A204.1 (cell line): ENCODE measurements around the gene OR1J2.
"Not testable (repeated sequence)": the region's sequence is repeated elsewhere in the genome, so short reads cannot be mapped to it uniquely, and the experiment has no call there.

Experiments used
- FAIRE-seq: peaks from 2 replicates; lab custom pipeline; 2012; peaks lifted over from hg19 to GRCh38; lab: Jason Lieb, UNC

OR1J2 gene, protein sequence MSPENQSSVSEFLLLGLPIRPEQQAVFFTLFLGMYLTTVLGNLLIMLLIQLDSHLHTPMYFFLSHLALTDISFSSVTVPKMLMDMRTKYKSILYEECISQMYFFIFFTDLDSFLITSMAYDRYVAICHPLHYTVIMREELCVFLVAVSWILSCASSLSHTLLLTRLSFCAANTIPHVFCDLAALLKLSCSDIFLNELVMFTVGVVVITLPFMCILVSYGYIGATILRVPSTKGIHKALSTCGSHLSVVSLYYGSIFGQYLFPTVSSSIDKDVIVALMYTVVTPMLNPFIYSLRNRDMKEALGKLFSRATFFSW

DNA sequence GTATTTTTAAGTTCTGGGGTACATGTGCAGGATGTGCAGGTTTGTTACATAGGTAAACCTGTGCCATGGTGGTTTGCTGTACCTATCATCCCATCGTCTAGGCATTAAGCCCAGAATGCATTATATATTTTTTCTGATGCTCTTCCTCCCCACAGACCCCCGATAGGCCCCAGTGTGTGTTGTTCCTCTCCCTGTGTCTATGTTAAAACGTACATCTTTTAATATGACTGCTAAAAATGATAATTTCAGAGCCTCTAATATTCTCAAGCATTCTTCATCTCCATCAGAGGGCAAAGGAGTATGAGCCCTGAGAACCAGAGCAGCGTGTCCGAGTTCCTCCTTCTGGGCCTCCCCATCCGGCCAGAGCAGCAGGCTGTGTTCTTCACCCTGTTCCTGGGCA is at the start of gene OR1J2:
TSS of gene OR1J2 (plus strand) at position 301 of the 400 bp plus-strand sequence. CDS start at position 301, 0 bp downstream.
- no peak for FAIRE-seq

DNA sequence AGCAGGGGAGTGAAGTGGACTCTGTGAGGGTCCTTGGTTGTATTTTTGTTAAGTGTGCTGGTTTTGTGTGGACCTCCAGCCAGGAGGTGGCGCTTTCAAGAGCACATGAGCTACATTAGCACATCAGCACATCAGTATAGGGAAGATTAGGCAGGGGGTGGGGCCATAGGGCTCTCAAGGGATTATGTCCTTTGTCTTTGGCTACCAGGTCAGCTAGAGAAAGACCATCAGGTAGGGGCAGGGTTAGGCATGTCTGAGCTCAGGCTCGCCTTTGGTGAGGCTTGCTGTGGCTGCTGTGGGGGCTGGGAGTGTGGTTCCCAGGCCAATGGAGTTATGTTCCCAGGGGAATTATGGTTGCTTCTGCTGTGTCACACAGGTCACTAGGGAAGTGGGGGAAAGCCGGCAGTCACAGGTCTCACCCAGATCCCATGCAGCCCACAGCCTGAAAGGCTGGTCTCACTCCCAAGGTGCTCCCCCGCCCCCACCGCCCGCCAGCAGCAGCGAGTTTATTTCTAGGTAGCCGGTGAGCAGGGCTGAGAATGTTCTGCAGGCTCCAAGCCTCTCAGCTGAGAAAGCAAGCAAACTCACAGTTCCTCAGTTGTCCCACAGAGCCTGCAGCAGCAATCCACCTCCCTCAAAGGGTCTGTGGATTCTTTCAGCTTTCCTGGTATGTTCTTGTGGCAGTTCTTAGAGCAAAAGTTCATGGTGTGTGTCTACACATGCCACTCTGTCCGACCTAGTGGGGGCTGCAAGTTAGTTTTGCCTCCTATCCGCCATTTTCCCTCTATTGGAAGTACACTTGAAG is 46.6 kb upstream of the OR1J2 start:
- FAIRE-seq, result no peak

DNA sequence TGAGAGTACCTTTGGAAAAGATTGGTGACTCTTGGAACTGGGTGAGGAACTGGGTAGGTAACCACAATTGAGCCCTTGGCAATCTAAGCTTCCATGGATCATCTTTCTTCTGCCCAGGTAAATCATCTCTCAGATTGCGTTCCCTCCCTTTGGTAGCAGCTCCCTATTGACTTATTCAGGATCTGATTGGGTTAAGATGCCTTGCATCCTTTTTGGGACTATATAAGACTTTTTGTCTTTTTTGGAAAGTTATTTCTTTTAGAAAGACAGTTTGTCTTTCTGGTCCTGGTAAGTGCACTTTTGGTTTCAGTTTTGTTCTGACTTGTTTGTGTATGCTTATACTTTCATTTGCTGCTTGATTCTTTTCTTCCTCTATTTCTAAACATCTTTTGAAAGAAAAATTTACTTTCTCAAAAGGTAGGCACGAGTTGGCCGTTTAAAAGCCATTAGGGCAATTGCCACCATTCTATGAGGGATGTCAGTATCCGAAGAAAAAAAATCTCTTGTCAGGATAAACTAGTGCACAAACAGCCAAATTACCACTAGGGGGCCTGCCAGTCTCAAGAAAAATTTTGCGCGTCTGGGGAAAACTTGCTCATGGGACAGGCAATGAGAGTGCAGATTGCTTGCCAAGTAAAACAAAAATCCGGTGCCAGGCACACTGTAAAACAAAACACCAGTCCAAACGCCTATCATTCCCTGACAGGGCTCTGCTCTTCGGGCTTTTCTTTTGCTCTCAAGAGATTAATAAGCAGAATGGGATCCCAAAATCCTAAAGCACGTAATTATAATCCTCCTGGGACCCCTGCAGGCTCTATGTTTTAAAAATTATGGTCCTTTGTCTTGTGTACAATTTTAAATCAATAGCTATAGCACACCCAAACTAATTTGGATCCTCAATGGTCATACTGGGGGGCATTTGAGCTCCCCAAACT is 45.7 kb upstream of the OR1J2 start:
- FAIRE-seq, result peak; percentile 66

- FAIRE-seq, result no peak
Measured at GRCh38 chr9:122466456-122466855, 44.1 kb upstream of the OR1J2 start.

GRCh38 chr9:122468735-122469134 is 41.9 kb upstream of the OR1J2 start:
- no peak for FAIRE-seq

DNA sequence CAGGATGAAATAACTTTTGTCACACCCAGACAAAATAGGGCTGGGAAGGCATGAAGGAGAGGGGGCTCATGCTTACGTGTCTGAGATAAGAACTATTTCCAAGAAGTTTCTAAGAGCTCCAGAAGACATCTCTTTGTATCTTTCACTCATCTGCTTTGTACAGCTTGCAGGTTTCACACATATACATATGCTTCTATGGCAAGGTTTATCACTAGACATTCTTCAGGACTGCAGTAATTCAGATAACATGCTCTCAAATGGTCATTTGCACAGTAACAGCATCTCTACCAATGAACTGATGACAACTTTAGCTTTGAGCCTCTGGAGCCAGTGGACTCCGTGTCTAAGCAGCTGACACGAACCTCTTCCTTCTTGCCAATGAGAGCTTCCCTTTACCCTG is 36.0 kb upstream of the OR1J2 start:
- FAIRE-seq, result no peak

- no peak for FAIRE-seq
Measured at GRCh38 chr9:122475717-122476116, 34.9 kb upstream of the OR1J2 start.

DNA sequence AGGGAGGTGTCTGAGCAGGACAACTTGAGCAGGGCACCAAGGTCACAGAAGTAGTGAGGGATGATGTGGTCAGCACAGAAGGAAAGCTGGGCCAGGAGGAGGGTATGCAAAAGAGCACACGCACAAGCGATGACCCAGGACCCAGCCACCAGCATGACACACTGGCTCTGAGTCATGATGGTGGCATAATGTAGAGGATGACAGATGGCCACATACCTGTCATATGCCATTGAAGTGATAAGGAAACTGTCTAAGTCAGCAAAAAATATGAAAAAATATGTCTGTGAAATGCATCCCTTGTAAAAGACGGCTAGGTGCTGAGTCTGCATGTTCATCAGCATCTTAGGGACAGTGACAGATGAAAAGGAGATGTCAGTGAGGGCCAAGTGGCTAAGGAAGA is 33.3 kb upstream of the OR1J2 start:
- no peak for FAIRE-seq

GRCh38 chr9:122477826-122478225 is 32.8 kb upstream of the OR1J2 start, which contains the start of gene OR1J1:
OR1J1 (minus strand) TSS chr9:122477926; CDS start chr9:122477926, 0 bp downstream.
- FAIRE-seq, result no peak

GRCh38 chr9:122479062-122479461 is 31.5 kb upstream of the OR1J2 start:
- no peak for FAIRE-seq

DNA sequence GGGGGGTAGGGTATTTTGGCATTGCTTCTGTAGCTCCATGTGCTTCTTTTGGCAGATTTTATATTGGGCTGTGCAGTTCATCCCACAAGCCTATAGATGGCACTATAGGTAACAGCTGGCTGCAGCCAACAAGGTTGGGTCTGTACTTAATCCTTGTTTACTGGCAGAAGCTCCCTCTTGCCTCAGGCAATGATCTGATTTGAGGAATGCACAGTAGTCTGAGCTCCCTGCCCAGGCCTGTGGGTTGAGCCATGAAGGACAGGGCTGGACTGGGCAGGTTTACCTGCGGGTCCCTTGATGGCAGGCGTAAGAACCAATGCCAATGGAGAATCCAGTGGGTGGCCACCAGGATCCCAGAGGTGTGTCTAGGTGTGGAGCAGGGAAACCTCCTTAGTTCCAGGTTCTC is 11.7 kb upstream of the OR1J2 start:
- FAIRE-seq, result no peak

GRCh38 chr9:122506964-122507363 is 3.6 kb upstream of the OR1J2 start:
- FAIRE-seq, result no peak

GRCh38 chr9:122518226-122518625 is 7.6 kb downstream of the OR1J2 start:
- FAIRE-seq, result no peak

GRCh38 chr9:122518841-122519240 is 8.2 kb downstream of the OR1J2 start, which contains the start of gene OR1J4:
OR1J4 (plus strand) TSS chr9:122519141; CDS start chr9:122519141, 0 bp downstream.
- no peak for FAIRE-seq

DNA sequence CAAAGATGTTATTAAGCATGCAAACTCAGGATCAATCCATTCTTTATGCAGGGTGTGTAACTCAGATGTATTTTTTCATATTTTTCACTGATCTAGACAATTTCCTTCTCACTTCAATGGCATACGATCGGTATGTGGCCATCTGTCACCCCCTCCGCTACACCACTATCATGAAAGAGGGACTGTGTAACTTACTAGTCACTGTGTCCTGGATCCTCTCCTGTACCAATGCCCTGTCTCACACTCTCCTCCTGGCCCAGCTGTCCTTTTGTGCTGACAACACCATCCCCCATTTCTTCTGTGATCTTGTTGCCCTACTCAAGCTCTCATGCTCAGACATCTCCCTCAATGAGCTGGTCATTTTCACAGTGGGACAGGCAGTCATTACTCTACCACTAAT is 8.8 kb downstream of the OR1J2 start:
- FAIRE-seq, result no peak

GRCh38 chr9:122526602-122527001 is 16.0 kb downstream of the OR1J2 start:
- no peak for FAIRE-seq

GRCh38 chr9:122527193-122527592 is 16.6 kb downstream of the OR1J2 start, which contains the start of gene OR1N1:
OR1N1 (minus strand) TSS chr9:122527293; CDS start chr9:122527293, 0 bp downstream.
- FAIRE-seq, result no peak

DNA sequence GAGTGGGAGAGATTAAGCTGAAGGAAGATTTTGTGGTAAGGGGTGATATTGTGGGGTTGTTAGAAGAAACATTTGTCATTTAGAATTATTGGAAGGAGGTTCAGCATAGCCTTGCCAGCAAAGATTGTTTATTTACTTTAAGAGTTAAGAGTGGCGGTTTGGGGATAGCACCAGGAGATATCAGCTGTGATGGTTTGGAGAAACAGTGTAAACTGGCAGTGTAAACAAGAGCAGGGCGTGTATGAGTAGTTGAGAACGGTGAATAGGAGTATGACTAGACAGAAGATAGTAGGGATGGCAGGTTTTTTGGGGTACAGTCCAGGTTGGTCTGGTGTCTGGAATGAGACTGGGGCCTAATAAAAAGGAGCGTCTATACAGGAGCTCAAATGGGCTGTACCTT is 20.6 kb downstream of the OR1J2 start:
- FAIRE-seq, result not testable (repeated sequence)

- no peak for FAIRE-seq
Measured at GRCh38 chr9:122536134-122536533, 25.5 kb downstream of the OR1J2 start.

- FAIRE-seq, result not testable (repeated sequence)
Measured at GRCh38 chr9:122537066-122537465, 26.5 kb downstream of the OR1J2 start.

GRCh38 chr9:122538757-122539156 is 28.2 kb downstream of the OR1J2 start:
- no peak for FAIRE-seq

DNA sequence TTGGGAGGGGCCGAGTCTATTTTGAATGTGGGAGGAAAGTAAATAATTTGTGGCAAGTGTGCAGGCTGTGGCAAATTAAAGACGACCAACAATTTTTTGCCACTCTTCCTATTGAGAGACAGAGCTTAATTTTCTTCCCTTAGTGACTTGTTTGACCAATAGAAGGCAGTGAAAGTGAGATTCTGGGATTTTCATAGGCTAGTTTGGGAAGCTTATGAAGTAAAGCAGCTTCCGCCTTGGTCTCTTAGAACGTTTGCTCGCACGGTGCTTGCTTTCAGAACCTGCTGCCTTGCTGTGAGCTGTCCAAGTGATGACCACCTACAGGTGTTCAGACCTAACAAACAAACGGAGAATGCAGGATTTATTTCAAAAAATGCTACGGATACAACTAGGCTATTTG is 35.6 kb downstream of the OR1J2 start:
- no peak for FAIRE-seq
